ENCODE data around the gene ZKSCAN4. TPM values are rescaled to one million over a fixed set of nuclear protein-coding genes. Genes with fewer than 3 reads are reported as not detected.

ZKSCAN4 gene
- total RNA-seq, 2 experiments from 2014 or later = 0.84 to 1.6 TPM

GRCh38 chr6:28239636-28240035, 12.4 kb downstream of the ZKSCAN4 start:
- ChIA-PET POLR2A (no interaction called here), CTCF (no interaction called here)
- Mint-ChIP-seq H3K4me3 (no peak overlapping the region), H3K4me1 (ENCODE audit: low read depth) (no peaks in the 10 kb centered on the region), H3K9me3 (no peaks in the 10 kb centered on the region), H3K27me3 (peaks cover 11% of the 10 kb centered on the region), H3K27ac (no peak overlapping the region), H3K36me3 (ENCODE audit: low read depth) (peaks cover 17% of the 10 kb centered on the region)
- DNase-seq = no peak
- ATAC-seq (ENCODE audit: poor library complexity) = no peak
- TF ChIP-seq CTCF (IDR thresholded peaks at IDR 0.05) = no peak
- Histone ChIP-seq H3K27ac (ENCODE audit: low read depth in 1 of 2, low read length in 2 of 2) (no peak overlapping the region), H3K9me3 (ENCODE audit: control insufficient read depth in 1 of 2, insufficient read depth in 1 of 2, low read length in 2 of 2) (no peaks in the 10 kb centered on the region), H3K4me1 (ENCODE audit: insufficient read depth, low read length) (no peaks in the 10 kb centered on the region), H3K27me3 (ENCODE audit: control insufficient read depth in 1 of 2, insufficient read depth in 2 of 2, low read length in 2 of 2) (no peaks in the 10 kb centered on the region), H3K36me3 (ENCODE audit: insufficient read depth, low read length) (peaks cover 2% of the 10 kb centered on the region), H3K4me3 (ENCODE audit: low read length) (no peak overlapping the region)
- intact Hi-C loops (cut with DNase I, micrococcal nuclease) = no loop called here

GRCh38 chr6:28235912-28236452, 16.1 kb downstream of the ZKSCAN4 start:
- Mint-ChIP-seq H3K27ac (no peak overlapping the region), H3K36me3 (ENCODE audit: low read depth) (no peaks in the 10 kb centered on the region), H3K27me3 (peaks cover 18% of the 10 kb centered on the region), H3K4me3 (no peak overlapping the region), H3K4me1 (ENCODE audit: low read depth) (no peaks in the 10 kb centered on the region), H3K9me3 (no peaks in the 10 kb centered on the region)
- Histone ChIP-seq H3K27ac (ENCODE audit: low read depth in 1 of 2, low read length in 2 of 2) (no peak overlapping the region), H3K9me3 (ENCODE audit: control insufficient read depth in 1 of 2, insufficient read depth in 1 of 2, low read length in 2 of 2) (no peaks in the 10 kb centered on the region), H3K27me3 (ENCODE audit: control insufficient read depth in 1 of 2, insufficient read depth in 2 of 2, low read length in 2 of 2) (no peaks in the 10 kb centered on the region), H3K4me3 (ENCODE audit: low read length) (no peak overlapping the region), H3K36me3 (ENCODE audit: insufficient read depth, low read length) (no peaks in the 10 kb centered on the region), H3K4me1 (ENCODE audit: insufficient read depth, low read length) (no peaks in the 10 kb centered on the region)
- intact Hi-C loops (cut with DNase I, micrococcal nuclease) = no loop called here
- ChIA-PET POLR2A (no interaction called here), CTCF (no interaction called here)
- ATAC-seq (ENCODE audit: poor library complexity) (no peak), DNase-seq (no peak)
- no peak for TF ChIP-seq CTCF (IDR thresholded peaks at IDR 0.05)

GRCh38 chr6:28232785-28233184, 19.3 kb downstream of the ZKSCAN4 start:
- DNase-seq (no peak), ATAC-seq (ENCODE audit: poor library complexity) (no peak)
- intact Hi-C loops (cut with DNase I, micrococcal nuclease) = no loop called here
- Histone ChIP-seq H3K9me3 (ENCODE audit: control insufficient read depth in 1 of 2, insufficient read depth in 1 of 2, low read length in 2 of 2) (no peaks in the 10 kb centered on the region), H3K27ac (ENCODE audit: low read depth in 1 of 2, low read length in 2 of 2) (no peak overlapping the region), H3K27me3 (ENCODE audit: control insufficient read depth in 1 of 2, insufficient read depth in 2 of 2, low read length in 2 of 2) (no peaks in the 10 kb centered on the region), H3K4me1 (ENCODE audit: insufficient read depth, low read length) (no peaks in the 10 kb centered on the region), H3K4me3 (ENCODE audit: low read length) (no peak overlapping the region), H3K36me3 (ENCODE audit: insufficient read depth, low read length) (peaks cover 4% of the 10 kb centered on the region)
- no peaks in the 10 kb centered on the region for H3K4me1 Mint-ChIP-seq (ENCODE audit: low read depth)
- TF ChIP-seq CTCF (IDR thresholded peaks at IDR 0.05) = no peak
- no peaks in the 10 kb centered on the region for H3K9me3 Mint-ChIP-seq
- POLR2A ChIA-PET = no interaction called here
- H3K27ac Mint-ChIP-seq = no peak overlapping the region
- peaks cover 25% of the 10 kb centered on the region for H3K27me3 Mint-ChIP-seq
- H3K36me3 Mint-ChIP-seq (ENCODE audit: low read depth) = no peaks in the 10 kb centered on the region
- CTCF ChIA-PET = no interaction called here
- no peak overlapping the region for H3K4me3 Mint-ChIP-seq

Data from CD4-positive, alpha-beta T cell (primary cell).